Mucosa of descending colon (tissue), 3 donors: ENCODE results near the gene PAX2. TPM values are rescaled to one million over a fixed set of nuclear protein-coding genes. Genes with fewer than 3 reads are reported as not detected.

ENCODE experiments used
- ATAC-seq: fragments of 200-7000 bp; cut with Tn5 transposase; one replicate; pipeline ENCODE4 v1.9.1; 2020; ENCODE audit warnings: mild to moderate bottlenecking, moderate library complexity
- DNase-seq, 3 donors: peaks; one replicate each; pipeline ENCODE4 v3.0.0-alpha.2; 2020
- H3K36me3 ChIP-seq: fragments of 200-600 bp; one replicate; pipeline ENCODE4 v1.8.0; 2021; ENCODE audit warnings: low read depth, mild to moderate bottlenecking
- H3K4me1 ChIP-seq: fragments of 200-600 bp; one replicate; pipeline ENCODE4 v1.8.0; 2021; ENCODE audit warnings: low read depth, mild to moderate bottlenecking
- H3K4me3 ChIP-seq: fragments of 200-600 bp; one replicate; pipeline ENCODE4 v1.8.0; 2021; ENCODE audit warnings: mild to moderate bottlenecking
- H3K9me3 ChIP-seq: fragments of 200-600 bp; one replicate; pipeline ENCODE4 v1.8.0; 2021; ENCODE audit warnings: mild to moderate bottlenecking
- CTCF ChIP-seq: fragments of 200-600 bp; IDR thresholded peaks from one replicate; pipeline ENCODE4 v1.8.0; 2022; ENCODE audit warnings: antibody characterized with exemption, mild to moderate bottlenecking
- intact Hi-C, 2 donors: fragments of 100-400 bp; cut with DNase I in 1 of 2; cut with micrococcal nuclease in 1 of 2; formaldehyde crosslinking; loops; one replicate each; pipeline versions ENCODE4 v1.11.0 to v1.11.1; 2022; cut with DNase I, micrococcal nuclease
- total RNA-seq, 3 donors: library from RNA; stranded (reverse); fragmentation: NEBNext Ultra II Directional in 2 of 3; extraction: Animal tissue kit (Norgen Biotek cat#: 25700) in 2 of 3; gene quantifications; one replicate each; pipeline versions ENCODE4 v1.2.1 to v1.2.4, GENCODE V29; 2021 to 2023
- donor health status: DM: no; HTN: no; CAD: no; lungs with moderate emphysema.
- donor health status: DM: no; HTN: no; CAD: no.
- donor health status: DM: no; HTN: yes; CAD: no.

The PAX2 gene
- total RNA-seq, 3 donors from 2014 or later: not detected

GRCh38 chr10:100746784-100747455 lies 1.5 kb downstream of the PAX2 start:
- Histone ChIP-seq H3K4me3 (no peak overlapping the region), H3K4me1 (peaks cover 17% of the 10 kb centered on the region), H3K36me3 (no peaks in the 10 kb centered on the region), H3K9me3 (no peaks in the 10 kb centered on the region)
- ATAC-seq (no peak), DNase-seq (no peak)
- no peak for TF ChIP-seq CTCF
- intact Hi-C loops: loop anchor here in 1 of 2 donors (10.0 kb wide), 1 partner anchor 182 kb away; no protein-coding TSS in a partner anchor

DNA sequence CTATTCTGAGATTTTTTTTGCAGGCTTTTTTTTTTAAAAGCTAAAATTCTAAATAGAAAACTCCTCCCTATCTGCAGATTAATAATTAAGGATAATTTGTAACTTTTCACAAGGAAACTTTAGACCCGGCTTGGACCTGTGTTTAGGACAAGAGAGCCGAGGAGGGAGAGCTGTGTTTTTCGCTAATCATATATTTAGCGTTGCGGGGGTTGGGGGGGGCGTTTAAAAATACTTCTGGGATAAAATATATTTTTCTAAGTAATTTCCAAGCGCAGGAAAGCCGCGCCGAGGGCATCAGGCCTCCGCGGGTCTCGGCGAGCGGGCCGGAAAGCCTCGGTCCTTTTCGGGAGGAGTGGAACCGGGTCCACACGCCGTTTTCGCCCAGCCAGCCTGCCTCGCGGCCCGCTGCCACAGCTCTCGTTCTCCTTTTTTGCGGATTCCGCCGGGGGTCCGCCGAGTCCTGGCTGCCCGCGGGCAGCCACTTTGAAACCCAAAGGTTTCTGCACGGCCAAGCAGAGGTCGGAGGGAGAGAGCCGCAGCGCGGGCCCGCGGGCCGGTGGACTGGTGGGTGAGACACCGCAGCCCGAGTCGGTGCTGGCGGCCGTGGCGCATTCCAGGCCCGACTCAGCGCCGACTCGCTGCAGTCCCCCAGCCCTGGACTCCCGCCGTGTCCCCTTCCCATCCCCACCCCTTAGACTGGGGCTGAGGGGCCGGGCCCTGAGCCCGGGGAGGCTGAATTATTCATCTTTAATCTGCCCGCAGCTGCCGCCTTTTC lies 2.3 kb downstream of the PAX2 start:
- H3K4me1 ChIP-seq: peaks cover 17% of the 10 kb centered on the region
- H3K9me3 ChIP-seq: no peaks in the 10 kb centered on the region
- no peaks in the 10 kb centered on the region for H3K36me3 ChIP-seq
- DNase-seq (no peak), ATAC-seq (no peak)
- no peak for TF ChIP-seq CTCF
- intact Hi-C loops: loop anchor here in 1 of 2 donors (10.0 kb wide), 1 partner anchor 183 kb away; no protein-coding TSS in a partner anchor
- H3K4me3 ChIP-seq: no peak overlapping the region

- Histone ChIP-seq H3K36me3 (no peaks in the 10 kb centered on the region), H3K4me1 (peaks cover 17% of the 10 kb centered on the region), H3K9me3 (no peaks in the 10 kb centered on the region), H3K4me3 (no peak overlapping the region)
- TF ChIP-seq CTCF: no peak
- ATAC-seq (no peak), DNase-seq (no peak)
- intact Hi-C loops: loop anchor here in 1 of 2 donors (10.0 kb wide), 1 partner anchor 184 kb away; no protein-coding TSS in a partner anchor
Observed at GRCh38 chr10:100748231-100749058, 3.1 kb downstream of the PAX2 start.

- H3K4me1 ChIP-seq: peaks cover 14% of the 10 kb centered on the region
- intact Hi-C loops: loop anchor here in 1 of 2 donors (10.0 kb wide), 1 partner anchor 184 kb away; no protein-coding TSS in a partner anchor
- ATAC-seq (no peak), DNase-seq (no peak)
- H3K4me3 ChIP-seq: no peak overlapping the region
- H3K9me3 ChIP-seq: no peaks in the 10 kb centered on the region
- no peaks in the 10 kb centered on the region for H3K36me3 ChIP-seq
- no peak for TF ChIP-seq CTCF
Observed at GRCh38 chr10:100749059-100749308, 3.6 kb downstream of the PAX2 start.

DNA sequence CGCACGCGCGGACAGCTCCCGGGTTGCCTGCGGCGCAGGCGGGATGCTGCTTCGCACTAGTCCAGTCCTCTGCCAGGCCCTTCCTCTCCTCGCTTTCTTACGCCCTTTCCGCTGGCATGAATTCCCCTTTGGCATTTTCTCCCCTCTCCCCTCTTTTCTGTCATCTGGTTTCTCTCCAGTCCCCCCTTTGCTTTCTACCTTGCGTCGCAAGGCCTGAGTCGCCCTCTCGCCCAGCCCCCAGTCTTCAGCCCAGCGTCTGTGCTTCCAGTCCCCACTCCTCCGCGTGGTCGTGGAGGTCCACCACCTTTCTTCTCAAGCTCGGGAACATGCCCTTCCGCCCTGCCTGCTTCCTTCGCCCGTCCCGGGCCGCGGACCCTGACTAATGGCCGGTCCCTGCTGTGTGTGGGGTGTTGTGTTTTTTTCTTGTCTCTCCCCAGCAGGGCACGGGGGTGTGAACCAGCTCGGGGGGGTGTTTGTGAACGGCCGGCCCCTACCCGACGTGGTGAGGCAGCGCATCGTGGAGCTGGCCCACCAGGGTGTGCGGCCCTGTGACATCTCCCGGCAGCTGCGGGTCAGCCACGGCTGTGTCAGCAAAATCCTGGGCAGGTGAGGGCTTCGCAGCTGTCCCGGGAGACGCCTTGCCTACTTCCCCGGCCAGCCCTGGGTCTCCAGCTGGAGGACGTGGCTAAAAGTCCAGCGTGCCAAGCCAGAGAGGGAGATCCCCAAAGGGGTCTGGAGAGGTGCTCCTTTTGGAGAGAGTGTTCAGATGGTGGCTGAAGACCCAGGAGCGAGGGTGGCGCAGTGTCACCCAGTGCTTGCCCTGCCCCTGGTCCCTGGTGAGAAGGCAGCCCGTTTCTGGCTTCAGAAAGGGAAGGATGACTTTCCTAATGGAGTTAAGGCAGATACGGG lies 4.2 kb downstream of the PAX2 start:
- DNase-seq: no peak
- H3K36me3 ChIP-seq: no peaks in the 10 kb centered on the region
- H3K9me3 ChIP-seq: no peaks in the 10 kb centered on the region
- intact Hi-C loops: loop anchor here in 1 of 2 donors (10.0 kb wide), 1 partner anchor 185 kb away; no protein-coding TSS in a partner anchor
- ATAC-seq: no peak
- H3K4me3 ChIP-seq: no peak overlapping the region
- H3K4me1 ChIP-seq: peaks cover 9% of the 10 kb centered on the region
- TF ChIP-seq CTCF: no peak
